CD14-positive monocyte (primary cell): Measurements from ENCODE around the gene FRY. TPM values are rescaled to one million over a fixed set of nuclear protein-coding genes. Genes with fewer than 3 reads are reported as not detected.

Experiments
- DNase-seq, 3 donors: peaks; one replicate each; pipeline ENCODE4 v3.0.0-alpha.2; 2011 to 2022
- H2AFZ ChIP-seq: 2 replicates; pipeline ENCODE4 v1.6.0; 2012; ENCODE audit warnings: mild to moderate bottlenecking, low read depth, low read length, inconsistent platforms; ENCODE audit not compliant: insufficient read depth, poor library complexity, severe bottlenecking
- H3K27ac ChIP-seq, 2 donors: 1 replicate in 1 of 2; 2 replicates in 1 of 2; pipeline ENCODE4 v1.5.1; 2012 to 2013; ENCODE audit warnings: low read length in 2 of 2, control low read depth in 1 of 2, inconsistent platforms in 1 of 2, low read depth in 1 of 2, mild to moderate bottlenecking in 1 of 2
- H3K27me3 ChIP-seq, 2 donors: one replicate each; pipeline versions ENCODE4 v1.6.0 to v1.6.1; 2011 to 2013; ENCODE audit warnings: low read length in 2 of 2; ENCODE audit not compliant: control insufficient read depth in 2 of 2, insufficient read depth in 2 of 2
- H3K36me3 ChIP-seq, 2 donors: replicated peaks in 1 of 2; 1 replicate in 1 of 2; 2 replicates in 1 of 2; pipeline versions ENCODE4 v1.5.1 to v1.6.1; 2012 to 2013; ENCODE audit warnings: low read length in 2 of 2, control low read depth in 1 of 2, inconsistent platforms in 1 of 2, mild to moderate bottlenecking in 1 of 2; ENCODE audit not compliant: insufficient read depth in 2 of 2, control insufficient read depth in 1 of 2
- H3K4me1 ChIP-seq, 2 donors: 1 replicate in 1 of 2; 2 replicates in 1 of 2; pipeline versions ENCODE4 v1.5.1 to v1.6.1; 2012 to 2013; ENCODE audit warnings: low read length in 2 of 2, control low read depth in 1 of 2, inconsistent platforms in 1 of 2, mild to moderate bottlenecking in 1 of 2, moderate library complexity in 1 of 2; ENCODE audit not compliant: insufficient read depth in 2 of 2, control insufficient read depth in 1 of 2
- H3K4me2 ChIP-seq: replicated peaks from 2 replicates; pipeline ENCODE3; 2012; ENCODE audit warnings: low read length, moderate library complexity, mild to moderate bottlenecking; ENCODE audit not compliant: poor library complexity, severe bottlenecking; ENCODE audit errors: extremely low read depth
- H3K4me3 ChIP-seq, 3 experiments: fragments of 200-600 bp in 1 of 3; sonication (generic) in 1 of 3; replicated peaks in 1 of 3; 1 replicate in 2 of 3; 2 replicates in 1 of 3; pipeline ENCODE4 v1.5.1; 2011 to 2013; ENCODE audit warnings: low read length in 3 of 3, mild to moderate bottlenecking in 3 of 3, control low read depth in 2 of 3, low read depth in 2 of 3, inconsistent platforms in 1 of 3, moderate library complexity in 1 of 3
- H3K79me2 ChIP-seq: 2 replicates; pipeline ENCODE4 v1.6.0; 2012; ENCODE audit warnings: mild to moderate bottlenecking, control low read depth, inconsistent platforms, low read length, moderate library complexity; ENCODE audit not compliant: insufficient read depth
- H3K9ac ChIP-seq: 2 replicates; pipeline ENCODE4 v1.6.0; 2017; ENCODE audit warnings: low read length, mild to moderate bottlenecking; ENCODE audit not compliant: insufficient read depth, poor library complexity, severe bottlenecking
- H3K9me3 ChIP-seq, 2 donors: replicated peaks in 1 of 2; 1 replicate in 1 of 2; 2 replicates in 1 of 2; pipeline versions ENCODE4 v1.5.1 to v1.6.1; 2012 to 2013; ENCODE audit warnings: low read length in 2 of 2, control low read depth in 1 of 2; ENCODE audit not compliant: control insufficient read depth in 1 of 2, insufficient read depth in 1 of 2
- H4K20me1 ChIP-seq: 2 replicates; pipeline ENCODE4 v1.6.0; 2012; ENCODE audit warnings: mild to moderate bottlenecking, low read length, control low read depth, moderate library complexity; ENCODE audit not compliant: insufficient read depth
- H3K27ac Mint-ChIP-seq, 7 donors: one replicate each; pipeline ENCODE4 v1.8.0; 2020; ENCODE audit warnings: mild to moderate bottlenecking in 7 of 7, mixed read lengths in 7 of 7, moderate library complexity in 6 of 7, inconsistent platforms in 2 of 7
- H3K27me3 Mint-ChIP-seq, 3 donors: one replicate each; pipeline ENCODE4 v1.8.0; 2021 to 2022; ENCODE audit warnings: low read depth in 3 of 3, mild to moderate bottlenecking in 3 of 3, mixed read lengths in 3 of 3, moderate library complexity in 3 of 3, inconsistent platforms in 1 of 3
- H3K36me3 Mint-ChIP-seq, 2 donors: one replicate each; pipeline ENCODE4 v1.8.0; 2020; ENCODE audit warnings: mixed read lengths in 2 of 2, inconsistent platforms in 1 of 2, mild to moderate bottlenecking in 1 of 2
- H3K4me1 Mint-ChIP-seq: one replicate; pipeline ENCODE4 v1.8.0; 2020; ENCODE audit warnings: mild to moderate bottlenecking, mixed read lengths
- H3K4me3 Mint-ChIP-seq, 2 donors: one replicate each; pipeline ENCODE4 v1.8.0; 2020; ENCODE audit warnings: mild to moderate bottlenecking in 2 of 2, mixed read lengths in 2 of 2, moderate library complexity in 1 of 2
- H3K9me3 Mint-ChIP-seq, 7 donors: one replicate each; pipeline ENCODE4 v1.8.0; 2020 to 2022; ENCODE audit warnings: mixed read lengths in 7 of 7, mild to moderate bottlenecking in 6 of 7, moderate library complexity in 6 of 7, inconsistent platforms in 2 of 7
- WGBS: methylation state at CpG from one replicate; pipeline ENCODE4 v1.1.5; 2013; ENCODE audit warnings: missing lambda C conversion rate; ENCODE audit not compliant: insufficient coverage; 5-methylcytosine and 5-hydroxymethylcytosine counted together
- intact Hi-C, 2 donors: fragments of 100-400 bp; cut with micrococcal nuclease; formaldehyde crosslinking; loops; one replicate each; pipeline versions ENCODE4 v1.15.0 to v1.15.1; 2023
- polyA plus RNA-seq, 3 donors: library from polyadenylated mRNA; depleted of rRNA in 1 of 3; unstranded in 2 of 3; stranded (reverse) in 1 of 3; fragments of 300-500 nt in 2 of 3; fragments of >200 nt in 1 of 3; fragmentation: Illumina TruSeq in 2 of 3; gene quantifications; 1 replicate in 2 of 3; 2 replicates in 1 of 3; pipeline ENCODE4 v1.2.3, GENCODE V29; 2012 to 2021
- TF ChIP-seq, protein P1 (sequence below): fragments of 200-600 bp; IDR thresholded peaks from one replicate; pipeline ENCODE4 v1.8.0; 2022; ENCODE audit warnings: antibody characterized with exemption, mild to moderate bottlenecking

FRY gene
- polyA plus RNA-seq, 3 donors: 3.9 to 31.8 (median 5.0) TPM

DNA sequence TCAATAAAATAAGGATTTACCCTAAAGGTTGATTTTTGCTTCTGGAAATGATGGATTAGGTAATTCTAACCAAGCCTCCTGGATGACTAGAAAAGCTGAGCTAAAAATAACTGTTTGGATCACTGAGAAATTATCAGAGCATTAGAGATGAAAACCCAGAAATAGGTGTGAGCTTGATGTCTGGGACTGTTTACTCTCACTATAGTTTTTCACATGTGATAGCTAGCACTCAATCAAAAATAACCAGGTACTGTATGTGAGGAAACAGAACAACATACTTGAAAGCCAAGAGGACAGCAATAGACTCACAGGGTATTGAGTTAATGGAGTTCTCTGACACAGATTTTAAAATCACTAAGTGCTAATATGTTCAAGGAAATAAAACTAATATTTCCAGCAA is 274.1 kb downstream of the FRY start:
- H3K27me3 Mint-ChIP-seq: no peaks in the 10 kb centered on the region
- H3K9me3 Mint-ChIP-seq: no peaks in the 10 kb centered on the region
- no peak overlapping the region for H3K27ac Mint-ChIP-seq
- Histone ChIP-seq H3K27me3 (no peaks in the 10 kb centered on the region), H3K9me3 (no peaks in the 10 kb centered on the region), H3K9ac (no peak overlapping the region), H3K79me2 (no peaks in the 10 kb centered on the region), H3K36me3 (no peaks in the 10 kb centered on the region), H4K20me1 (no peaks in the 10 kb centered on the region), H2AFZ (no peak overlapping the region), H3K4me1 (peaks cover 9 to 17% of the 10 kb centered on the region in 2 donors), H3K27ac (no peak overlapping the region), H3K4me2 (no peak overlapping the region), H3K4me3 (no peak overlapping the region)
- TF ChIP-seq, protein P1, sequence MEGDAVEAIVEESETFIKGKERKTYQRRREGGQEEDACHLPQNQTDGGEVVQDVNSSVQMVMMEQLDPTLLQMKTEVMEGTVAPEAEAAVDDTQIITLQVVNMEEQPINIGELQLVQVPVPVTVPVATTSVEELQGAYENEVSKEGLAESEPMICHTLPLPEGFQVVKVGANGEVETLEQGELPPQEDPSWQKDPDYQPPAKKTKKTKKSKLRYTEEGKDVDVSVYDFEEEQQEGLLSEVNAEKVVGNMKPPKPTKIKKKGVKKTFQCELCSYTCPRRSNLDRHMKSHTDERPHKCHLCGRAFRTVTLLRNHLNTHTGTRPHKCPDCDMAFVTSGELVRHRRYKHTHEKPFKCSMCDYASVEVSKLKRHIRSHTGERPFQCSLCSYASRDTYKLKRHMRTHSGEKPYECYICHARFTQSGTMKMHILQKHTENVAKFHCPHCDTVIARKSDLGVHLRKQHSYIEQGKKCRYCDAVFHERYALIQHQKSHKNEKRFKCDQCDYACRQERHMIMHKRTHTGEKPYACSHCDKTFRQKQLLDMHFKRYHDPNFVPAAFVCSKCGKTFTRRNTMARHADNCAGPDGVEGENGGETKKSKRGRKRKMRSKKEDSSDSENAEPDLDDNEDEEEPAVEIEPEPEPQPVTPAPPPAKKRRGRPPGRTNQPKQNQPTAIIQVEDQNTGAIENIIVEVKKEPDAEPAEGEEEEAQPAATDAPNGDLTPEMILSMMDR: no peak
- DNase-seq: no peak
- H3K36me3 Mint-ChIP-seq: no peaks in the 10 kb centered on the region
- H3K4me3 Mint-ChIP-seq: no peak overlapping the region
- intact Hi-C loops: no loop called here
- H3K4me1 Mint-ChIP-seq: peaks cover 14% of the 10 kb centered on the region

DNA sequence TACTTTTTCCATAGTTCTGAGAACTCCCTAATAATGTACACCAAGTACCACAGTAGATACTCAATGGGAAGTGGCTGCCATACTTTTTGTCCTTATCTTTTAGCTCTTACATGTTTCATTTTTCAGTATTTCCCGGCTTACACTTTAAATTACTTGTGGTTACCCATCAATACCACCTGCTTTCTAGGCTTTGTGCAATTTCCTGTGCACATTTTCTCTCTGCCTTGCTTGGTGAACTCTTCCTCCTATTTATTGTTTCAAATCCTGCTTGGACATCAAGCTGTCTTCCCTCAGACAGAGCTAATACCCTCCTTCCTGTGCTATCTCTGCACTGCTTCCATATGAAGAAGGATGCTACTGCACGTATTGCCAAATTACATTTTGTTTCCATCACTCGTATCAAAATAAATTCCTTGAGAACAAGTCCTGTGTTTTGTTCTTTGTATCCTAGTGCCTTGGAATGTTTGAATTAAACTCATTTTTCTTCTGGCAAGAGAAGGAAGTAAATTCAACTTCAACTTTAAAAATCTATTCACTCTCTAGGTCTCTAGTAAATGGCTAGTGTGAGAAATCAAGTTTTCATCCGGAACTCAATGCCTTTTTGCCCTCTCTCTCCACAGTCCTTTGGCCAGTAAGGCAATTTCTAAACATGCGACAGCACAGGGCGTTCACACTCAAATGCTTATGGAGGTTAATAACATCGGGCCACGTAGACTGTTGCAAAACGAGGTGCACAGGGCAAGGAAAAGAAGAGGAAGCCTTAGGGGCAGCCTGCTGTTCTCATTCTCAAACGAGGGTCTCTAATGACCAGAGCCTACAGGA is 277.9 kb downstream of the FRY start:
- Histone ChIP-seq H3K27me3 (no peaks in the 10 kb centered on the region), H3K27ac (peak overlapping the region in 1 of 2 donors; percentile 55), H2AFZ (peak overlapping the region; percentile 79), H3K4me1 (peaks cover 13 to 22% of the 10 kb centered on the region in 2 donors), H3K4me3 (peak overlapping the region; percentile 24 to 78 (median 76)), H3K4me2 (peak overlapping the region; percentile 79), H3K79me2 (no peaks in the 10 kb centered on the region), H4K20me1 (no peaks in the 10 kb centered on the region), H3K9me3 (no peaks in the 10 kb centered on the region), H3K9ac (peak overlapping the region; percentile 37), H3K36me3 (no peaks in the 10 kb centered on the region)
- Mint-ChIP-seq H3K4me3 (peak overlapping the region; percentile 69 to 86), H3K27me3 (no peaks in the 10 kb centered on the region), H3K4me1 (peaks cover 19% of the 10 kb centered on the region), H3K9me3 (no peaks in the 10 kb centered on the region), H3K36me3 (no peaks in the 10 kb centered on the region), H3K27ac (peak overlapping the region in 6 of 7 donors; percentile 20 to 82 (median 60))
- TF ChIP-seq, protein P1: no peak
- WGBS: 0% methylated on average over 5 of the region's 10 CpGs
- intact Hi-C loops: loop anchor here (5.0 to 10.0 kb wide), 3 partner anchors 115 to 1235 kb away; partner anchors contain the start of gene N4BP2L1 (in 2 of the 2)
- peak; percentile 22 to 38 (median 25) for DNase-seq
